Mesendoderm (in vitro differentiated cells): Measurements from ENCODE around the gene CTXN3.

ENCODE experiments used
- DNase-seq: peaks from one replicate; pipeline ENCODE4 v3.0.0; 2013
- H2AK5ac ChIP-seq: 2 replicates; pipeline ENCODE4 v1.6.1; 2013; ENCODE audit warnings: low read length, inconsistent platforms
- H2BK120ac ChIP-seq: 2 replicates; pipeline ENCODE4 v1.6.1; 2013; ENCODE audit warnings: low read depth, mild to moderate bottlenecking, low read length, moderate library complexity, mixed read lengths
- H2BK15ac ChIP-seq: replicated peaks from 2 replicates; pipeline ENCODE4 v1.6.1; 2013; ENCODE audit warnings: low read depth, mild to moderate bottlenecking, moderate library complexity
- H2BK5ac ChIP-seq: 2 replicates; pipeline ENCODE4 v1.6.1; 2013; ENCODE audit warnings: low read length, inconsistent platforms
- H3K18ac ChIP-seq: 2 replicates; pipeline ENCODE4 v1.6.1; 2013; ENCODE audit warnings: mild to moderate bottlenecking, low read length, mixed read lengths
- H3K23ac ChIP-seq: one replicate; pipeline ENCODE4 v1.6.1; 2013; ENCODE audit warnings: low read length
- H3K27ac ChIP-seq: 2 replicates; pipeline ENCODE4 v1.5.1; 2013; ENCODE audit warnings: low read depth, mild to moderate bottlenecking, inconsistent platforms, low read length, moderate library complexity
- H3K27me3 ChIP-seq: 2 replicates; pipeline ENCODE4 v1.6.1; 2013; ENCODE audit warnings: low read length, control low read depth, mild to moderate bottlenecking, inconsistent platforms; ENCODE audit not compliant: insufficient read depth, poor library complexity
- H3K36me3 ChIP-seq: 2 replicates; pipeline ENCODE4 v1.6.1; 2013; ENCODE audit warnings: low read length, inconsistent platforms; ENCODE audit not compliant: control insufficient read depth, insufficient read depth
- H3K4ac ChIP-seq: one replicate; pipeline ENCODE4 v1.6.1; 2013; ENCODE audit warnings: low read depth, mild to moderate bottlenecking, low read length, moderate library complexity
- H3K4me1 ChIP-seq: 2 replicates; pipeline ENCODE4 v1.6.1; 2013; ENCODE audit warnings: low read depth, low read length, inconsistent platforms; ENCODE audit not compliant: control insufficient read depth
- H3K4me2 ChIP-seq: 2 replicates; pipeline ENCODE4 v1.6.1; 2013; ENCODE audit warnings: low read length
- H3K4me3 ChIP-seq: 2 replicates; pipeline ENCODE4 v1.5.1; 2013; ENCODE audit warnings: mild to moderate bottlenecking, low read length
- H3K56ac ChIP-seq: one replicate; pipeline ENCODE4 v1.6.1; 2013; ENCODE audit warnings: low read length
- H3K79me1 ChIP-seq: 2 replicates; pipeline ENCODE4 v1.6.1; 2013; ENCODE audit warnings: low read length, inconsistent platforms
- H3K79me2 ChIP-seq: 2 replicates; pipeline ENCODE4 v1.6.1; 2013; ENCODE audit warnings: mild to moderate bottlenecking, low read length; ENCODE audit not compliant: control insufficient read depth, insufficient read depth
- H3K9ac ChIP-seq: 2 replicates; pipeline ENCODE4 v1.6.1; 2013; ENCODE audit warnings: low read length, inconsistent platforms
- H4K5ac ChIP-seq: one replicate; pipeline ENCODE4 v1.6.1; 2013; ENCODE audit warnings: low read length
- H4K8ac ChIP-seq: one replicate; pipeline ENCODE4 v1.6.1; 2013; ENCODE audit warnings: low read depth, mild to moderate bottlenecking, control low read depth, low read length, moderate library complexity
- WGBS: extraction: QIAGEN DNeasy Blood & Tissue Kit; methylation state at CpG from one replicate; pipeline ENCODE4 v1.1.7; 2013; ENCODE audit warnings: low lambda C conversion rate, missing lambda C conversion rate; ENCODE audit not compliant: insufficient coverage; ENCODE audit errors: extremely low coverage; 5-methylcytosine and 5-hydroxymethylcytosine counted together

CTXN3 gene

DNA sequence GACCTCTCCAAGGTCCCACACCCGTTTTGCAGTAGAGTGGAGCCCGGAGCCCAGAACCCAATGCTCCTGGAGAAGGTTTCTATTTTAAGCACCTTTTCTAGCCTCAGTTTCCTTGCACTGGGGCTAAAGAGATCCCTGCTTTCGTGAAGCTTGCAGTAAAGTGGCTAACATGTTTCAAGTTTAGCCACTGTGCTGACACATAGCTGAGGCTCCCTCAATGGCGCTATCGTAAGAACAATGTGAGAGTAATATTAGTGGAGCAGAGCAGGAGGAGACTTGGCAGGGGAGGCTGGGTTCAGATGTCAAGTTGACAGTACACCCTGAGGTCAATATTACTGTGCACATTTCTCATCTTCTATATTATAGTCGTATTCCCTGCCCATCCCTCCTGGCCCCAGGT is 7.9 kb downstream of the CTXN3 start:
- H3K36me3 ChIP-seq: no peaks in the 10 kb centered on the region
- H4K8ac ChIP-seq: no peak overlapping the region
- H3K18ac ChIP-seq: no peak overlapping the region
- no peak overlapping the region for H2BK120ac ChIP-seq
- DNase-seq: no peak
- H3K56ac ChIP-seq: no peak overlapping the region
- H3K27ac ChIP-seq: no peak overlapping the region
- no peak overlapping the region for H2AK5ac ChIP-seq
- H3K4me1 ChIP-seq: no peaks in the 10 kb centered on the region
- H3K27me3 ChIP-seq: no peaks in the 10 kb centered on the region
- no peak overlapping the region for H3K4me3 ChIP-seq
- no peak overlapping the region for H3K23ac ChIP-seq
- no peak overlapping the region for H2BK15ac ChIP-seq
- no peak overlapping the region for H2BK5ac ChIP-seq
- H3K79me1 ChIP-seq: no peaks in the 10 kb centered on the region
- H4K5ac ChIP-seq: no peak overlapping the region
- no peak overlapping the region for H3K4ac ChIP-seq
- no peak overlapping the region for H3K4me2 ChIP-seq
- H3K79me2 ChIP-seq: no peaks in the 10 kb centered on the region
- no peak overlapping the region for H3K9ac ChIP-seq
- no CpG with 5 or more reads among the region's 6 CpGs for WGBS

DNA sequence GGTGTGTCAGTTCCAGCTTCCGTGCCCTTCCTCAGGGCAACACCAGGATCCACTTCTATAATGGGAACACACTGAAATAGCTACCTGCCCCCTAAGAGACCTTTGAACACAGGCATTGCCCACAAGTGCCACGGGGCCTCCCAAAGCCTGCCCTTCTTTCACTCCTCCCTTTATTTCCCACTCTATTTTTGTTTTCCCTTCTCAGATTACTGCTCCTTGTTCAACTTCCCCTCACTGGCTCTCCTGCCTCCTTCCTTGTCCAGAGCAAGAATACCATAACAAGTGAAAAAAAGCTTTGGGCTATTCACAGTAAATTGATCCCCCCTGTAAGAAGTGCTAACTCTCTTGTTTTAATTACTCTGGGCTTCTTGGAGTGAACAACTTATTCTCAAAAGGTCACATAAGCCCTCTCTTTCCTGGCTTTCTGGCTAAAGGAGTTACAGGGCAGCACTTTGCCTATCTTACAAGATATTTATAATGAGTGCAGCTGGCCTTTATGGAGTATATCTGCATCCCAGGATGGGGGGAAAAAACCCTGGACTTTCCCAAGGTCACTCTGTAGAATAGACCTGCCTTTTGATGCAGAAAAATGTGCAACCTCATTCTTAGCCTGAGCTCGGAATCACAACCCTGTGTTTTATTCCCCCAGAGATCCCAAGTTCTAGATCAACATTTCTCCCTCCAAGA is 11.3 kb downstream of the CTXN3 start:
- Histone ChIP-seq H3K18ac (no peak overlapping the region), H4K5ac (no peak overlapping the region), H3K36me3 (no peaks in the 10 kb centered on the region), H3K4ac (no peak overlapping the region), H3K27me3 (no peaks in the 10 kb centered on the region), H3K4me2 (no peak overlapping the region), H3K4me3 (no peak overlapping the region), H3K79me1 (no peaks in the 10 kb centered on the region), H2BK15ac (no peak overlapping the region), H3K56ac (no peak overlapping the region), H3K23ac (no peak overlapping the region), H3K4me1 (no peaks in the 10 kb centered on the region), H3K79me2 (no peaks in the 10 kb centered on the region), H3K27ac (no peak overlapping the region), H2BK5ac (no peak overlapping the region), H2AK5ac (no peak overlapping the region), H3K9ac (no peak overlapping the region), H2BK120ac (no peak overlapping the region), H4K8ac (no peak overlapping the region)
- DNase-seq: no peak
- WGBS: no CpG with 5 or more reads among the region's 3 CpGs

GRCh38 chr5:127664093-127664492 is 15.2 kb downstream of the CTXN3 start:
- H4K5ac ChIP-seq: no peak overlapping the region
- H3K4me3 ChIP-seq: no peak overlapping the region
- no peak overlapping the region for H3K4ac ChIP-seq
- H3K23ac ChIP-seq: no peak overlapping the region
- no peak overlapping the region for H2AK5ac ChIP-seq
- no peak overlapping the region for H2BK15ac ChIP-seq
- no peaks in the 10 kb centered on the region for H3K79me2 ChIP-seq
- no peak overlapping the region for H4K8ac ChIP-seq
- no peak overlapping the region for H3K9ac ChIP-seq
- no peaks in the 10 kb centered on the region for H3K36me3 ChIP-seq
- no CpG with 5 or more reads among the region's 5 CpGs for WGBS
- no peak for DNase-seq
- H3K4me1 ChIP-seq: no peaks in the 10 kb centered on the region
- no peak overlapping the region for H3K18ac ChIP-seq
- H3K27me3 ChIP-seq: no peaks in the 10 kb centered on the region
- no peak overlapping the region for H2BK5ac ChIP-seq
- H3K4me2 ChIP-seq: no peak overlapping the region
- H3K27ac ChIP-seq: no peak overlapping the region
- H3K56ac ChIP-seq: no peak overlapping the region
- no peaks in the 10 kb centered on the region for H3K79me1 ChIP-seq
- H2BK120ac ChIP-seq: no peak overlapping the region

GRCh38 chr5:127665641-127666040 is 16.8 kb downstream of the CTXN3 start:
- Histone ChIP-seq H4K5ac (no peak overlapping the region), H3K4me2 (no peak overlapping the region), H3K79me2 (no peaks in the 10 kb centered on the region), H3K9ac (no peak overlapping the region), H2BK15ac (no peak overlapping the region), H3K79me1 (no peaks in the 10 kb centered on the region), H2AK5ac (no peak overlapping the region), H3K4me3 (no peak overlapping the region), H4K8ac (no peak overlapping the region), H3K23ac (no peak overlapping the region), H3K27me3 (no peaks in the 10 kb centered on the region), H2BK5ac (no peak overlapping the region), H3K18ac (no peak overlapping the region), H3K4ac (no peak overlapping the region), H3K36me3 (no peaks in the 10 kb centered on the region), H3K4me1 (no peaks in the 10 kb centered on the region), H2BK120ac (no peak overlapping the region), H3K56ac (no peak overlapping the region), H3K27ac (no peak overlapping the region)
- no peak for DNase-seq

DNA sequence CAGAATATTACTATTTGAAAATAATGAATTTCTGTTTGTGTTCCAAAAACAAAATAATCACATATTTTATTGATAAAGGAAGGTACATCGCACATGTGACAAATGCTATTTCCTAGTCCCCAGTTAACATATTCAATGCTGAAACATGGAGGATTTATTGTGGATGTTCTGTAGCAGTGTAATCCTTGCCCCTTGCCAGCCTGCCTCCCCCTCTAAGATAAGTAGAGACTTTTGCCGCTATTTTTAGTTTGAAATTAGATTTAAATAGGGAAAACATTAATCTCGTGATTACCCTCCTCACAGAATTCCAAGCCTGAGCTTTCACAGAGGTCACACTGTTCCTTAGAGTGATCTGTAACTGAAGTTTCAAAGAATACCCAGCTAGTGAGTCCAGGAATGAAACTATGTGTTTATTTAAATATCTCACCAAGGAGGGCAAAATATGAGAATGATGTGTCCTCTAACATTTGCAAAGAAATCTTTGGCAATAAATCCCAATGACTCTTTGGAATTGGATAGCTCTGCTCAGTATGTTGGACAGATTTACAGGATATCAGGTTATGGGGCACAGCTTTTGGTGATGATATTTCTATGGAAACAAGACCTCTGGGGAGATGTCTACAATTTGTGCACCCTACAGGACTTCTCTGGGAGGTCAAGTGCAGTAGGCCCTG is 17.3 kb downstream of the CTXN3 start:
- Histone ChIP-seq H3K36me3 (no peaks in the 10 kb centered on the region), H3K27ac (no peak overlapping the region), H2BK120ac (no peak overlapping the region), H4K5ac (no peak overlapping the region), H3K56ac (no peak overlapping the region), H3K79me1 (no peaks in the 10 kb centered on the region), H4K8ac (no peak overlapping the region), H3K4ac (no peak overlapping the region), H3K4me1 (no peaks in the 10 kb centered on the region), H2AK5ac (no peak overlapping the region), H3K23ac (no peak overlapping the region), H2BK5ac (no peak overlapping the region), H3K4me3 (no peak overlapping the region), H3K27me3 (no peaks in the 10 kb centered on the region), H3K18ac (no peak overlapping the region), H3K9ac (no peak overlapping the region), H3K4me2 (no peak overlapping the region), H2BK15ac (no peak overlapping the region), H3K79me2 (no peaks in the 10 kb centered on the region)
- no peak for DNase-seq
- no CpG with 5 or more reads among the region's 3 CpGs for WGBS

- Histone ChIP-seq H3K4me3 (no peak overlapping the region), H3K4me2 (no peak overlapping the region), H2BK120ac (no peak overlapping the region), H2AK5ac (no peak overlapping the region), H3K18ac (no peak overlapping the region), H4K8ac (no peak overlapping the region), H4K5ac (no peak overlapping the region), H3K79me1 (no peaks in the 10 kb centered on the region), H2BK15ac (no peak overlapping the region), H2BK5ac (no peak overlapping the region), H3K27ac (no peak overlapping the region), H3K27me3 (no peaks in the 10 kb centered on the region), H3K79me2 (no peaks in the 10 kb centered on the region), H3K23ac (no peak overlapping the region), H3K9ac (no peak overlapping the region), H3K4me1 (no peaks in the 10 kb centered on the region), H3K36me3 (no peaks in the 10 kb centered on the region), H3K56ac (no peak overlapping the region), H3K4ac (no peak overlapping the region)
- no peak for DNase-seq
- no CpG with 5 or more reads among the region's 3 CpGs for WGBS
Measured at GRCh38 chr5:127667926-127668325, 19.0 kb downstream of the CTXN3 start.
